HepG2 (cell line): Measurements from ENCODE around the gene GGCT. TPM values are rescaled to one million over a fixed set of nuclear protein-coding genes. Genes with fewer than 3 reads are reported as not detected.

ENCODE experiments used
- ATAC-seq: fragments of 200-7000 bp; cut with Tn5 transposase; 3 replicates; pipeline ENCODE4 v1.9.1; 2020; ENCODE audit warnings: mild to moderate bottlenecking, moderate library complexity
- BruUV-seq: library from RNA; stranded (reverse); fragments of 400-500 nt; replicated peaks from 2 replicates; lab custom pipeline; 2021; lab: Mats Ljungman, UMichigan
- CTCF ChIA-PET: fragments of 300-600 bp; formaldehyde crosslinking; extraction: SDS; loops from one replicate; lab custom pipeline; 2021; ENCODE audit warnings: low total read pairs, inconsistent platforms, low intra/inter-chr PET ratio; lab: Yijun Ruan, JAX
- POLR2A ChIA-PET: fragments of 350-600 bp; sonication (Branson Sonifier 250); formaldehyde crosslinking; loops from one replicate; lab custom pipeline; 2020; ENCODE audit warnings: antibody characterized with exemption, inconsistent platforms; lab: Yijun Ruan, JAX
- DNase-seq: peaks from one replicate; pipeline ENCODE4 v3.0.0-alpha.2; 2015; ENCODE audit warnings: low spot score
- FAIRE-seq: peaks from 3 replicates; lab custom pipeline; 2011; peaks lifted over from hg19 to GRCh38; lab: Jason Lieb, UNC
- H2AFZ ChIP-seq: one replicate; pipeline ENCODE4 v1.6.1; 2011; ENCODE audit warnings: low read length, inconsistent platforms
- H3K27ac ChIP-seq: fragments of 300-600 bp; 3 replicates; pipeline ENCODE4 v1.8.0; 2011; ENCODE audit warnings: mixed run types, mild to moderate bottlenecking, mixed read lengths, low read length, inconsistent platforms; ENCODE audit not compliant: insufficient read depth; ENCODE audit errors: extremely low read length
- H3K27me3 ChIP-seq, 2 experiments: fragments of 200-600 bp in 1 of 2; 2 replicates in 1 of 2; 3 replicates in 1 of 2; pipeline versions ENCODE4 v1.6.0 to v1.8.0; 2011; ENCODE audit warnings: low read length in 2 of 2, mild to moderate bottlenecking in 2 of 2, moderate library complexity in 2 of 2, inconsistent platforms in 1 of 2; ENCODE audit not compliant: insufficient read depth in 2 of 2, control insufficient read depth in 1 of 2
- H3K36me3 ChIP-seq, 2 experiments: fragments of 200-600 bp in 1 of 2; replicated peaks in 1 of 2; 2 replicates in 1 of 2; 3 replicates in 1 of 2; pipeline versions ENCODE4 v1.5.1 to v1.8.0; 2011; ENCODE audit warnings: low read length in 2 of 2, inconsistent platforms in 1 of 2; ENCODE audit not compliant: insufficient read depth in 2 of 2, control insufficient read depth in 1 of 2
- H3K4me1 ChIP-seq: 2 replicates; pipeline ENCODE4 v1.5.1; 2012; ENCODE audit warnings: low read length, inconsistent platforms; ENCODE audit not compliant: insufficient read depth
- H3K4me2 ChIP-seq: 2 replicates; pipeline ENCODE4 v1.6.0; 2011; ENCODE audit warnings: low read depth, low read length, inconsistent platforms
- H3K4me3 ChIP-seq, 3 experiments: fragments of 200-600 bp in 1 of 3; sonication (generic), shearing (Covaris generic) in 1 of 3; replicated peaks in 1 of 3; 2 replicates each; pipeline ENCODE4 v1.5.1; 2011 to 2016; ENCODE audit warnings: low read length in 3 of 3, inconsistent platforms in 2 of 3, low read depth in 2 of 3, mild to moderate bottlenecking in 2 of 3, control low read depth in 1 of 3, mixed read lengths in 1 of 3; ENCODE audit not compliant: insufficient read depth in 1 of 3
- H3K79me2 ChIP-seq: one replicate; pipeline ENCODE4 v1.6.1; 2011; ENCODE audit warnings: low read length, inconsistent platforms; ENCODE audit not compliant: insufficient read depth
- H3K9ac ChIP-seq: 2 replicates; pipeline ENCODE4 v1.6.0; 2011; ENCODE audit warnings: mild to moderate bottlenecking, low read depth, low read length, inconsistent platforms; ENCODE audit not compliant: insufficient read depth
- H3K9me3 ChIP-seq: 2 replicates; pipeline ENCODE4 v1.5.1; 2012; ENCODE audit warnings: mild to moderate bottlenecking, low read length
- H4K20me1 ChIP-seq: 2 replicates; pipeline ENCODE4 v1.6.0; 2011; ENCODE audit warnings: inconsistent platforms, mild to moderate bottlenecking, low read length, moderate library complexity; ENCODE audit not compliant: insufficient read depth
- MAFF ChIP-seq: IDR thresholded peaks from 2 replicates; pipeline ENCODE4 v1.6.1; 2011; ENCODE audit warnings: low read depth, low read length, improper control_type of control experiment
- MAFK ChIP-seq, 2 experiments: IDR thresholded peaks in 1 of 2; conservative IDR thresholded peaks in 1 of 2; 2 replicates each; pipeline ENCODE4 v1.6.1; 2011; ENCODE audit warnings: improper control_type of control experiment in 2 of 2, low read length in 2 of 2
- NR2C2 ChIP-seq: sonication (generic); formaldehyde crosslinking; IDR thresholded peaks from 2 replicates; pipeline ENCODE4 v1.4.0; 2020; ENCODE audit warnings: missing genetic modification reagents, mild to moderate bottlenecking, moderate library complexity, borderline replicate concordance
- SALL1 ChIP-seq: sonication (generic); formaldehyde crosslinking; IDR thresholded peaks from 2 replicates; pipeline ENCODE4 v1.8.0; 2022; ENCODE audit warnings: mild to moderate bottlenecking, missing genetic modification reagents
- ZNF839 ChIP-seq: sonication (generic); formaldehyde crosslinking; IDR thresholded peaks from 2 replicates; pipeline ENCODE4 v1.4.0; 2020; ENCODE audit warnings: missing genetic modification reagents, mild to moderate bottlenecking, borderline replicate concordance
- WGBS: methylation state at CpG from one replicate; pipeline ENCODE4 v1.1.6; 2017; ENCODE audit warnings: low lambda C conversion rate; 5-methylcytosine and 5-hydroxymethylcytosine counted together
- in situ Hi-C: cut with HindIII; loops from 2 replicates; pipeline ENCODE4 v1.10.0; 2017; ENCODE audit warnings: low pct_unique_long_range_greater_than_20kb; ENCODE audit not compliant: extremely low pct_ligation_motif_present
- intact Hi-C: fragments of 100-400 bp; cut with micrococcal nuclease; formaldehyde crosslinking; loops from one replicate; pipeline ENCODE4 v1.10.0; 2022; ENCODE audit not compliant: unreplicated experiment
- polyA plus RNA-seq, 8 experiments: library from polyadenylated mRNA; depleted of rRNA in 3 of 8; stranded (reverse) in 7 of 8; unstranded in 1 of 8; fragments of >200 nt; fragmentation: Illumina TruSeq in 4 of 8; extraction: Trizol in 4 of 8; gene quantifications; 2 replicates each; pipeline versions ENCODE4 v1.2.1 to v1.2.3, GENCODE V29; 2011 to 2016; ENCODE audit warnings: low read depth in 4 of 8, missing spikeins in 1 of 8, mixed read lengths in 1 of 8; ENCODE audit not compliant: insufficient read depth in 1 of 8
- total RNA-seq, 5 experiments: library from RNA; depleted of rRNA; stranded (reverse); fragments of >200 nt; fragmentation: Illumina TruSeq; extraction: Trizol; gene quantifications; 2 replicates each; pipeline ENCODE4 v1.2.3, GENCODE V29; 2016; ENCODE audit warnings: low read depth in 1 of 5
- TF ChIP-seq, protein P1 (sequence below): sonication (generic); formaldehyde crosslinking; IDR thresholded peaks from 2 replicates; pipeline ENCODE4 v1.4.0; 2020; ENCODE audit warnings: missing genetic modification reagents

Gene GGCT
- total and polyA plus RNA-seq, 2 of the 13 experiments (the other 11 are each of a cell fraction or from before 2014, with no cell fraction given), result 19.5 to 78.3 TPM

DNA sequence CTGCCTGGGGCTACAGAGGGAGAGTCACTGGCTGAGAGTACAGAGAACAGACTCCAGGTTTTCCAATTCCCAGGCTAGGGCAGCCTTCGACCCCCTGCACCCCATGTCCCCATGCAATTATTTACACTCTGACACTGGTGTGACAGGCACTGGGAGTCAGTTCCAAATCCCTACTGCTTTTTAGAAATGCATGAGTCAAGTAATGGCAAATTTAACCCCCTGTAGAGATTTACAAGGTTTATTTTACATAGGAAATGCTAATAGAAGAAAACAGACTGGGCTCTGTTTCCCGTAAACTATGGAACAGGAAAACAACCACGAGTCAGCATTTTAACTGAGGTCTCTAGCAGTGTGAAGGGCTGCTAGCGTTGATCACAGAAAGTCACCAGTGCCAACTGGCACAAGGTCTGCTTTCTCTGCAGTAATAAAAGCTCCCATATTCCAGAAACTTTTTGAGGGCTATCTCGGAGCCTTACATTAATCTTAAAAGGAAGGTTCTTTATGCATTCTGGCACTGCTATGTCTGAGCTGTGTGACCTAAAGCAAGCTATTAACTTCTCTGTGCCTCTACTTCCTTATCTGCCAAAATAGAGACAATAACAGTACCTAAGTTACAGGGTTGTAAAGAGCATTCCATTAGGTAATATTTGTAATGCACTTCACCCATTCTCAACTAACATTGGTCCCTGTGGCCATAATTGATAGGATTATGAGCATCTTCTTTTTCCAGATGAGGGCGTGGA, 54.2 kb downstream of the GGCT start:
- Histone ChIP-seq H3K36me3 (no peaks in the 10 kb centered on the region; a peak in 1 of 5 replicates), H3K79me2 (no peaks in the 10 kb centered on the region), H3K4me3 (no peak overlapping the region), H3K9me3 (no peaks in the 10 kb centered on the region), H4K20me1 (no peaks in the 10 kb centered on the region), H3K9ac (no peak overlapping the region), H3K27ac (no peak overlapping the region), H3K27me3 (no peaks in the 10 kb centered on the region), H3K4me2 (no peak overlapping the region), H2AFZ (no peak overlapping the region), H3K4me1 (no peaks in the 10 kb centered on the region)
- no peak for FAIRE-seq
- no TSS peak for BruUV-seq
- no peak for DNase-seq
- no peak for ATAC-seq
- in situ Hi-C loops, result no loop called here
- POLR2A ChIA-PET, result no interaction called here
- TF ChIP-seq MAFF (peak; percentile 86), NR2C2 (CRISPR knock-in tag) (no peak), MAFK (conservative IDR thresholded peaks at IDR 0.05 in 1 of 2, IDR thresholded peaks at IDR 0.05 in 1 of 2; ENCODE audit: low read length in 2 of 2) (peak; percentile 79 to 89), ZNF839 (no peak), SALL1 (CRISPR knock-in tag) (no peak)
- TF ChIP-seq, protein P1, sequence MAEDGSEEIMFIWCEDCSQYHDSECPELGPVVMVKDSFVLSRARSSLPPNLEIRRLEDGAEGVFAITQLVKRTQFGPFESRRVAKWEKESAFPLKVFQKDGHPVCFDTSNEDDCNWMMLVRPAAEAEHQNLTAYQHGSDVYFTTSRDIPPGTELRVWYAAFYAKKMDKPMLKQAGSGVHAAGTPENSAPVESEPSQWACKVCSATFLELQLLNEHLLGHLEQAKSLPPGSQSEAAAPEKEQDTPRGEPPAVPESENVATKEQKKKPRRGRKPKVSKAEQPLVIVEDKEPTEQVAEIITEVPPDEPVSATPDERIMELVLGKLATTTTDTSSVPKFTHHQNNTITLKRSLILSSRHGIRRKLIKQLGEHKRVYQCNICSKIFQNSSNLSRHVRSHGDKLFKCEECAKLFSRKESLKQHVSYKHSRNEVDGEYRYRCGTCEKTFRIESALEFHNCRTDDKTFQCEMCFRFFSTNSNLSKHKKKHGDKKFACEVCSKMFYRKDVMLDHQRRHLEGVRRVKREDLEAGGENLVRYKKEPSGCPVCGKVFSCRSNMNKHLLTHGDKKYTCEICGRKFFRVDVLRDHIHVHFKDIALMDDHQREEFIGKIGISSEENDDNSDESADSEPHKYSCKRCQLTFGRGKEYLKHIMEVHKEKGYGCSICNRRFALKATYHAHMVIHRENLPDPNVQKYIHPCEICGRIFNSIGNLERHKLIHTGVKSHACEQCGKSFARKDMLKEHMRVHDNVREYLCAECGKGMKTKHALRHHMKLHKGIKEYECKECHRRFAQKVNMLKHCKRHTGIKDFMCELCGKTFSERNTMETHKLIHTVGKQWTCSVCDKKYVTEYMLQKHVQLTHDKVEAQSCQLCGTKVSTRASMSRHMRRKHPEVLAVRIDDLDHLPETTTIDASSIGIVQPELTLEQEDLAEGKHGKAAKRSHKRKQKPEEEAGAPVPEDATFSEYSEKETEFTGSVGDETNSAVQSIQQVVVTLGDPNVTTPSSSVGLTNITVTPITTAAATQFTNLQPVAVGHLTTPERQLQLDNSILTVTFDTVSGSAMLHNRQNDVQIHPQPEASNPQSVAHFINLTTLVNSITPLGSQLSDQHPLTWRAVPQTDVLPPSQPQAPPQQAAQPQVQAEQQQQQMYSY, result peak; percentile 57; the same call in 1 of the 2 replicates
- CTCF ChIA-PET, result no interaction called here
- 87% methylated on average over 6 of the region's 6 CpGs for WGBS
- intact Hi-C loops, result no loop called here
